ENCODE data around the gene SMCO2. TPM values are rescaled to one million over a fixed set of nuclear protein-coding genes. Genes with fewer than 3 reads are reported as not detected.

Gene SMCO2
- total and polyA plus RNA-seq, 10 of the 15 experiments (the other 5 are each of a cell fraction or from before 2014, with no cell fraction given): 0.11 to 2.3 (median 0.67) TPM

DNA sequence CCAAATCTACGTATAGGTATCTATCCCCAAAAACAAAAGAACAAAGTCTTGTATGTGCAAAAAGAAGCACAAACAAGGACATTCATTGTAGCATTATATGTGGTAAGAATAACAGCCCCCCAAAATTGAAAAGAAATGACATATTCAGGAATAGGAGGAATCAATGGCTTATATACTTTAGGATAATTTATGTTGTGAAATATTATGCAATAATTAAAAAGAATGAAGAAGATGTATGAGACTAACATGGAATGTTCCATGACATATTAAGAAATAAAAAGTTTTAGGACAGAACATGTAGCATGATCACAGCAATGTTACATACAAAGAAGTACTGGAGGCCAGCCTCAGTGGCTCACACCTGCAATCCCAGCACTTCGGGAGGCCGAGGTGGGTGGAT is 9.1 kb downstream of the SMCO2 start:
- no peak for DNase-seq (ENCODE audit: low read depth, low spot score)
- POLR2A ChIA-PET: no interaction called here
- Histone ChIP-seq H4K20me1 (ENCODE audit: control insufficient read depth, insufficient read depth) (no peaks in the 10 kb centered on the region), H3K4me2 (ENCODE audit: control insufficient read depth, insufficient read depth) (no peak overlapping the region), H3K27me3 (replicated peaks in 1 of 2; ENCODE audit: control insufficient read depth in 2 of 2, insufficient read depth in 2 of 2, low read length in 1 of 2) (no peaks in the 10 kb centered on the region), H3K4me3 (no peak overlapping the region), H3K9ac (ENCODE audit: control insufficient read depth, insufficient read depth, low read length) (no peak overlapping the region), H3K4me1 (ENCODE audit: control insufficient read depth, insufficient read depth, low read length) (no peaks in the 10 kb centered on the region), H3K27ac (ENCODE audit: control insufficient read depth, insufficient read depth) (no peak overlapping the region), H3K9me3 (replicated peaks; ENCODE audit: control insufficient read depth, insufficient read depth, low read length) (no peaks in the 10 kb centered on the region), H3K36me3 (ENCODE audit: control insufficient read depth in 2 of 2, insufficient read depth in 2 of 2, low read length in 1 of 2) (no peaks in the 10 kb centered on the region), H3K79me2 (ENCODE audit: control insufficient read depth, insufficient read depth, low read length) (no peaks in the 10 kb centered on the region), H2AFZ (ENCODE audit: control insufficient read depth, low read depth, low read length) (no peak overlapping the region)
- SMC1A ChIA-PET (ENCODE audit: uncharacterized antibody, unreplicated experiment): no interaction called here
- CTCF ChIA-PET: no interaction called here
- intact Hi-C loops (cut with micrococcal nuclease; ENCODE audit: unreplicated experiment): no loop called here
- in situ Hi-C loops (cut with MboI): no loop called here
- BruUV-seq (replicated peaks): no TSS peak
- RAD21 ChIA-PET (ENCODE audit: unreplicated experiment): no interaction called here
- WGBS (ENCODE audit: insufficient coverage, insufficient replicate concordance, low lambda C conversion rate, missing lambda C conversion rate): 89% methylated on average over 3 of the region's 3 CpGs
- no peak for FAIRE-seq
- no peak for ATAC-seq
- TF ChIP-seq, protein P1, sequence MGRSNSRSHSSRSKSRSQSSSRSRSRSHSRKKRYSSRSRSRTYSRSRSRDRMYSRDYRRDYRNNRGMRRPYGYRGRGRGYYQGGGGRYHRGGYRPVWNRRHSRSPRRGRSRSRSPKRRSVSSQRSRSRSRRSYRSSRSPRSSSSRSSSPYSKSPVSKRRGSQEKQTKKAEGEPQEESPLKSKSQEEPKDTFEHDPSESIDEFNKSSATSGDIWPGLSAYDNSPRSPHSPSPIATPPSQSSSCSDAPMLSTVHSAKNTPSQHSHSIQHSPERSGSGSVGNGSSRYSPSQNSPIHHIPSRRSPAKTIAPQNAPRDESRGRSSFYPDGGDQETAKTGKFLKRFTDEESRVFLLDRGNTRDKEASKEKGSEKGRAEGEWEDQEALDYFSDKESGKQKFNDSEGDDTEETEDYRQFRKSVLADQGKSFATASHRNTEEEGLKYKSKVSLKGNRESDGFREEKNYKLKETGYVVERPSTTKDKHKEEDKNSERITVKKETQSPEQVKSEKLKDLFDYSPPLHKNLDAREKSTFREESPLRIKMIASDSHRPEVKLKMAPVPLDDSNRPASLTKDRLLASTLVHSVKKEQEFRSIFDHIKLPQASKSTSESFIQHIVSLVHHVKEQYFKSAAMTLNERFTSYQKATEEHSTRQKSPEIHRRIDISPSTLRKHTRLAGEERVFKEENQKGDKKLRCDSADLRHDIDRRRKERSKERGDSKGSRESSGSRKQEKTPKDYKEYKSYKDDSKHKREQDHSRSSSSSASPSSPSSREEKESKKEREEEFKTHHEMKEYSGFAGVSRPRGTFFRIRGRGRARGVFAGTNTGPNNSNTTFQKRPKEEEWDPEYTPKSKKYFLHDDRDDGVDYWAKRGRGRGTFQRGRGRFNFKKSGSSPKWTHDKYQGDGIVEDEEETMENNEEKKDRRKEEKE (IDR thresholded peaks at IDR 0.05): no peak
- TF ChIP-seq CREB1 (IDR thresholded peaks at IDR 0.05; ENCODE audit: low read depth): no peak
- TF ChIP-seq ZNF274 (IDR thresholded peaks at IDR 0.05; ENCODE audit: insufficient read depth, insufficient read length): no peak
- no peak for TF ChIP-seq ZNF217 (IDR thresholded peaks at IDR 0.05)
- TF ChIP-seq, protein P2, sequence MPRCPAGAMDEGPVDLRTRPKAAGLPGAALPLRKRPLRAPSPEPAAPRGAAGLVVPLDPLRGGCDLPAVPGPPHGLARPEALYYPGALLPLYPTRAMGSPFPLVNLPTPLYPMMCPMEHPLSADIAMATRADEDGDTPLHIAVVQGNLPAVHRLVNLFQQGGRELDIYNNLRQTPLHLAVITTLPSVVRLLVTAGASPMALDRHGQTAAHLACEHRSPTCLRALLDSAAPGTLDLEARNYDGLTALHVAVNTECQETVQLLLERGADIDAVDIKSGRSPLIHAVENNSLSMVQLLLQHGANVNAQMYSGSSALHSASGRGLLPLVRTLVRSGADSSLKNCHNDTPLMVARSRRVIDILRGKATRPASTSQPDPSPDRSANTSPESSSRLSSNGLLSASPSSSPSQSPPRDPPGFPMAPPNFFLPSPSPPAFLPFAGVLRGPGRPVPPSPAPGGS (IDR thresholded peaks at IDR 0.05; ENCODE audit: borderline replicate concordance, insufficient read depth, low read depth, low read length, poor library complexity, severe bottlenecking): no peak
- TF ChIP-seq SUPT20H (IDR thresholded peaks at IDR 0.05; ENCODE audit: borderline replicate concordance, control insufficient read depth, low read depth, low read length): no peak
- TF ChIP-seq MYB (IDR thresholded peaks at IDR 0.05; ENCODE audit: borderline replicate concordance, low read depth, low read length): no peak
- no peak for TF ChIP-seq GABPA (IDR thresholded peaks at IDR 0.05; ENCODE audit: low read depth)
- TF ChIP-seq, protein P3, sequence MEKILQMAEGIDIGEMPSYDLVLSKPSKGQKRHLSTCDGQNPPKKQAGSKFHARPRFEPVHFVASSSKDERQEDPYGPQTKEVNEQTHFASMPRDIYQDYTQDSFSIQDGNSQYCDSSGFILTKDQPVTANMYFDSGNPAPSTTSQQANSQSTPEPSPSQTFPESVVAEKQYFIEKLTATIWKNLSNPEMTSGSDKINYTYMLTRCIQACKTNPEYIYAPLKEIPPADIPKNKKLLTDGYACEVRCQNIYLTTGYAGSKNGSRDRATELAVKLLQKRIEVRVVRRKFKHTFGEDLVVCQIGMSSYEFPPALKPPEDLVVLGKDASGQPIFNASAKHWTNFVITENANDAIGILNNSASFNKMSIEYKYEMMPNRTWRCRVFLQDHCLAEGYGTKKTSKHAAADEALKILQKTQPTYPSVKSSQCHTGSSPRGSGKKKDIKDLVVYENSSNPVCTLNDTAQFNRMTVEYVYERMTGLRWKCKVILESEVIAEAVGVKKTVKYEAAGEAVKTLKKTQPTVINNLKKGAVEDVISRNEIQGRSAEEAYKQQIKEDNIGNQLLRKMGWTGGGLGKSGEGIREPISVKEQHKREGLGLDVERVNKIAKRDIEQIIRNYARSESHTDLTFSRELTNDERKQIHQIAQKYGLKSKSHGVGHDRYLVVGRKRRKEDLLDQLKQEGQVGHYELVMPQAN (conservative IDR thresholded peaks at IDR 0.05): no peak
- TF ChIP-seq ZNF622 (IDR thresholded peaks at IDR 0.05): no peak
- no peak for TF ChIP-seq NR2F1 (conservative IDR thresholded peaks at IDR 0.05)
- TF ChIP-seq, protein P4, sequence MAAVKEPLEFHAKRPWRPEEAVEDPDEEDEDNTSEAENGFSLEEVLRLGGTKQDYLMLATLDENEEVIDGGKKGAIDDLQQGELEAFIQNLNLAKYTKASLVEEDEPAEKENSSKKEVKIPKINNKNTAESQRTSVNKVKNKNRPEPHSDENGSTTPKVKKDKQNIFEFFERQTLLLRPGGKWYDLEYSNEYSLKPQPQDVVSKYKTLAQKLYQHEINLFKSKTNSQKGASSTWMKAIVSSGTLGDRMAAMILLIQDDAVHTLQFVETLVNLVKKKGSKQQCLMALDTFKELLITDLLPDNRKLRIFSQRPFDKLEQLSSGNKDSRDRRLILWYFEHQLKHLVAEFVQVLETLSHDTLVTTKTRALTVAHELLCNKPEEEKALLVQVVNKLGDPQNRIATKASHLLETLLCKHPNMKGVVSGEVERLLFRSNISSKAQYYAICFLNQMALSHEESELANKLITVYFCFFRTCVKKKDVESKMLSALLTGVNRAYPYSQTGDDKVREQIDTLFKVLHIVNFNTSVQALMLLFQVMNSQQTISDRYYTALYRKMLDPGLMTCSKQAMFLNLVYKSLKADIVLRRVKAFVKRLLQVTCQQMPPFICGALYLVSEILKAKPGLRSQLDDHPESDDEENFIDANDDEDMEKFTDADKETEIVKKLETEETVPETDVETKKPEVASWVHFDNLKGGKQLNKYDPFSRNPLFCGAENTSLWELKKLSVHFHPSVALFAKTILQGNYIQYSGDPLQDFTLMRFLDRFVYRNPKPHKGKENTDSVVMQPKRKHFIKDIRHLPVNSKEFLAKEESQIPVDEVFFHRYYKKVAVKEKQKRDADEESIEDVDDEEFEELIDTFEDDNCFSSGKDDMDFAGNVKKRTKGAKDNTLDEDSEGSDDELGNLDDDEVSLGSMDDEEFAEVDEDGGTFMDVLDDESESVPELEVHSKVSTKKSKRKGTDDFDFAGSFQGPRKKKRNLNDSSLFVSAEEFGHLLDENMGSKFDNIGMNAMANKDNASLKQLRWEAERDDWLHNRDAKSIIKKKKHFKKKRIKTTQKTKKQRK (IDR thresholded peaks at IDR 0.05; ENCODE audit: low read depth, low read length): no peak

Data from GM12878 (cell line).